Upper lobe of left lung (tissue), 4 donors: ENCODE data around the gene BLOC1S3.

Source experiments
- CTCF ChIP-seq, 6 experiments: fragments of 450-650 bp in 4 of 6; fragments of 200-600 bp in 2 of 6; sonication (generic) in 2 of 6; IDR thresholded peaks; one replicate each; pipeline ENCODE4 v1.5.1; 2016 to 2019; ENCODE audit warnings: antibody characterized with exemption in 6 of 6
- EP300 ChIP-seq, 4 donors: sonication (generic); formaldehyde crosslinking; IDR thresholded peaks; one replicate each; pipeline ENCODE4 v1.5.1; 2017; ENCODE audit warnings: antibody characterized with exemption in 4 of 4, control low read depth in 2 of 4
- POLR2A ChIP-seq, 4 donors: fragments of 450-650 bp; IDR thresholded peaks; one replicate each; pipeline ENCODE4 v1.5.1; 2016 to 2017; ENCODE audit warnings: antibody characterized with exemption in 4 of 4, mild to moderate bottlenecking in 2 of 4
- POLR2AphosphoS5 ChIP-seq, 2 donors: sonication (generic); formaldehyde crosslinking; IDR thresholded peaks; one replicate each; pipeline ENCODE4 v1.5.1; 2017; ENCODE audit warnings: antibody characterized with exemption in 2 of 2

GRCh38 chr19:45171211-45171623, 7.4 kb upstream of the BLOC1S3 start:
- TF ChIP-seq CTCF (IDR thresholded peaks at IDR 0.05), result no peak
- TF ChIP-seq POLR2A (IDR thresholded peaks at IDR 0.05), result no peak
- TF ChIP-seq POLR2AphosphoS5 (IDR thresholded peaks at IDR 0.05), result no peak
- no peak for TF ChIP-seq EP300 (IDR thresholded peaks at IDR 0.05)
